Endothelial cell of umbilical vein (primary cell): ENCODE measurements around the gene TPP2. TPM values are rescaled to one million over a fixed set of nuclear protein-coding genes. Genes with fewer than 3 reads are reported as not detected.

Experiments used
- BruUV-seq: library from RNA; stranded (reverse); fragments of 400-500 nt; replicated peaks from 2 replicates; lab custom pipeline; 2021; lab: Mats Ljungman, UMichigan
- CTCF ChIA-PET: fragments of 300-600, 350-600 bp; sonication (Branson Sonifier 250); formaldehyde crosslinking; loops from one replicate; lab custom pipeline; 2021; ENCODE audit warnings: antibody characterized with exemption, inconsistent platforms; lab: Charles Lee
- POLR2A ChIA-PET: fragments of 300-600, 350-600 bp; sonication (Branson Sonifier 250); formaldehyde crosslinking; loops from one replicate; lab custom pipeline; 2021; ENCODE audit warnings: antibody characterized with exemption, inconsistent platforms; lab: Charles Lee
- DNase-seq: peaks from one replicate; pipeline ENCODE4 v3.0.0-alpha.2; 2011; ENCODE audit warnings: low read depth, low spot score
- FAIRE-seq: peaks from 2 replicates; lab custom pipeline; 2011; peaks lifted over from hg19 to GRCh38; lab: Jason Lieb, UNC
- H2AFZ ChIP-seq: 2 replicates; pipeline ENCODE4 v1.6.0; 2012; ENCODE audit warnings: low read depth, low read length, control low read depth, inconsistent platforms
- H3K27ac ChIP-seq: 2 replicates; pipeline ENCODE4 v1.5.1; 2011; ENCODE audit warnings: low read depth, mild to moderate bottlenecking, control low read depth, low read length, moderate library complexity; ENCODE audit not compliant: insufficient read depth
- H3K27me3 ChIP-seq, 2 experiments: 2 replicates each; pipeline versions ENCODE4 v1.6.0 to v1.6.1; 2011; ENCODE audit warnings: low read length in 2 of 2, mixed read lengths in 1 of 2; ENCODE audit not compliant: control insufficient read depth in 2 of 2, insufficient read depth in 2 of 2
- H3K36me3 ChIP-seq, 2 experiments: 2 replicates in 1 of 2; 3 replicates in 1 of 2; pipeline ENCODE4 v1.5.1; 2011; ENCODE audit warnings: low read length in 2 of 2, mild to moderate bottlenecking in 1 of 2, moderate library complexity in 1 of 2; ENCODE audit not compliant: control insufficient read depth in 2 of 2, insufficient read depth in 2 of 2; ENCODE audit errors: extremely low read depth in 1 of 2
- H3K4me1 ChIP-seq: 3 replicates; pipeline ENCODE4 v1.5.1; 2011; ENCODE audit warnings: mild to moderate bottlenecking, low read length; ENCODE audit not compliant: control insufficient read depth, insufficient read depth; ENCODE audit errors: extremely low read depth
- H3K4me2 ChIP-seq: 2 replicates; pipeline ENCODE4 v1.6.1; 2011; ENCODE audit warnings: low read length, control low read depth, mixed read lengths; ENCODE audit not compliant: insufficient read depth
- H3K4me3 ChIP-seq, 3 experiments: fragments of 200-600 bp in 1 of 3; sonication (generic), shearing (Covaris generic) in 1 of 3; replicated peaks in 1 of 3; 2 replicates each; pipeline ENCODE4 v1.5.1; 2011 to 2016; ENCODE audit warnings: control low read depth in 3 of 3, low read length in 3 of 3, mild to moderate bottlenecking in 2 of 3, inconsistent platforms in 1 of 3, low read depth in 1 of 3, moderate library complexity in 1 of 3; ENCODE audit not compliant: insufficient read depth in 1 of 3
- H3K79me2 ChIP-seq: 2 replicates; pipeline ENCODE4 v1.6.0; 2012; ENCODE audit warnings: low read length, inconsistent platforms; ENCODE audit not compliant: control insufficient read depth, insufficient read depth
- H3K9ac ChIP-seq: replicated peaks from 2 replicates; pipeline ENCODE3; 2011; ENCODE audit warnings: low read length, control low read depth; ENCODE audit not compliant: insufficient read depth; ENCODE audit errors: extremely low read depth
- H3K9me1 ChIP-seq: replicated peaks from 3 replicates; pipeline ENCODE4 v1.6.0; 2011; ENCODE audit warnings: mild to moderate bottlenecking, low read length; ENCODE audit not compliant: control insufficient read depth, insufficient read depth; ENCODE audit errors: extremely low read depth
- H3K9me3 ChIP-seq: replicated peaks from 2 replicates; pipeline ENCODE4 v1.5.1; 2012; ENCODE audit warnings: low read length, inconsistent platforms; ENCODE audit not compliant: control insufficient read depth, insufficient read depth
- H4K20me1 ChIP-seq: replicated peaks from 2 replicates; pipeline ENCODE3; 2011; ENCODE audit warnings: mild to moderate bottlenecking, low read length; ENCODE audit not compliant: control insufficient read depth, insufficient read depth; ENCODE audit errors: extremely low read depth
- EZH2 ChIP-seq: IDR thresholded peaks from 2 replicates; pipeline ENCODE4 v1.6.1; 2012; ENCODE audit warnings: borderline replicate concordance, low read depth, mild to moderate bottlenecking, moderate library complexity, low read length, inconsistent platforms; ENCODE audit not compliant: severe bottlenecking
- FOS ChIP-seq: IDR thresholded peaks from 2 replicates; pipeline ENCODE4 v1.6.1; 2011; ENCODE audit warnings: mild to moderate bottlenecking, low read length, moderate library complexity, borderline replicate concordance; ENCODE audit not compliant: insufficient read depth
- GATA2 ChIP-seq: IDR thresholded peaks from 2 replicates; pipeline ENCODE4 v1.7.0; 2011; ENCODE audit warnings: low read depth, mild to moderate bottlenecking, moderate library complexity, mixed read lengths, low read length; ENCODE audit not compliant: insufficient read length, insufficient read depth
- JUN ChIP-seq: IDR thresholded peaks from 2 replicates; pipeline ENCODE4 v1.6.1; 2011; ENCODE audit warnings: borderline replicate concordance, low read depth; ENCODE audit not compliant: insufficient read length, insufficient read depth
- MAX ChIP-seq: IDR thresholded peaks from 2 replicates; pipeline ENCODE4 v1.6.1; 2011; ENCODE audit not compliant: insufficient read depth, insufficient read length
- MYC ChIP-seq: IDR thresholded peaks from one replicate; pipeline ENCODE4 v1.6.1; 2011; ENCODE audit warnings: mild to moderate bottlenecking, low read depth, low read length
- POLR2A ChIP-seq: IDR thresholded peaks from 2 replicates; pipeline ENCODE4 v1.6.1; 2012; ENCODE audit warnings: low read depth, mild to moderate bottlenecking, control low read depth, low read length
- POLR2AphosphoS5 ChIP-seq: IDR thresholded peaks from 2 replicates; pipeline ENCODE4 v1.6.1; 2012; ENCODE audit warnings: low read depth, mild to moderate bottlenecking, control low read depth, low read length, moderate library complexity; ENCODE audit not compliant: insufficient read depth
- dilution Hi-C: fragments of 300-500 bp; cut with MboI; formaldehyde crosslinking; loops from one replicate; pipeline ENCODE4 v1.15.0; 2019; ENCODE audit warnings: low sequenced_read_pairs; ENCODE audit not compliant: extremely low pct_ligation_motif_present
- intact Hi-C: fragments of 100-400 bp; cut with micrococcal nuclease; formaldehyde crosslinking; loops from one replicate; pipeline ENCODE4 v1.10.0; 2022
- polyA plus RNA-seq, 4 experiments: library from polyadenylated mRNA; depleted of rRNA in 3 of 4; stranded (reverse) in 3 of 4; unstranded in 1 of 4; fragments of >200 nt; gene quantifications; 2 replicates each; pipeline versions ENCODE4 v1.2.1 to v1.2.3, GENCODE V29; 2011 to 2012; ENCODE audit warnings: missing spikeins in 1 of 4
- total RNA-seq: library from RNA; stranded (reverse); gene quantifications from 2 replicates; pipeline ENCODE4 v1.2.3, GENCODE V29; 2021
- TF ChIP-seq, protein P1 (sequence below), 2 donors: IDR thresholded peaks; 1 replicate in 1 of 2; 2 replicates in 1 of 2; pipeline ENCODE4 v1.5.1; 2011; ENCODE audit warnings: low read length in 2 of 2, mild to moderate bottlenecking in 2 of 2, moderate library complexity in 2 of 2, control low read depth in 1 of 2, inconsistent platforms in 1 of 2, low read depth in 1 of 2; ENCODE audit not compliant: insufficient read depth in 1 of 2; ENCODE audit errors: extremely low read depth in 1 of 2

Gene TPP2
- total and polyA plus RNA-seq, 2 donors (not counting 3 experiments of a cell fraction or from before 2014, with no cell fraction given) = 11.5 to 46.7 TPM

- Histone ChIP-seq H3K4me3 (no peak overlapping the region), H4K20me1 (no peaks in the 10 kb centered on the region), H3K4me1 (no peaks in the 10 kb centered on the region), H3K9me3 (no peaks in the 10 kb centered on the region), H2AFZ (no peak overlapping the region), H3K27me3 (peaks cover 7 to 9% of the 10 kb centered on the region in 2 experiments), H3K36me3 (no peaks in the 10 kb centered on the region), H3K79me2 (no peaks in the 10 kb centered on the region), H3K4me2 (no peak overlapping the region), H3K9me1 (no peaks in the 10 kb centered on the region), H3K9ac (no peak overlapping the region), H3K27ac (no peak overlapping the region)
- dilution Hi-C loops = no loop called here
- FAIRE-seq (no peak), DNase-seq (no peak)
- BruUV-seq = no TSS peak
- TF ChIP-seq, protein P1, sequence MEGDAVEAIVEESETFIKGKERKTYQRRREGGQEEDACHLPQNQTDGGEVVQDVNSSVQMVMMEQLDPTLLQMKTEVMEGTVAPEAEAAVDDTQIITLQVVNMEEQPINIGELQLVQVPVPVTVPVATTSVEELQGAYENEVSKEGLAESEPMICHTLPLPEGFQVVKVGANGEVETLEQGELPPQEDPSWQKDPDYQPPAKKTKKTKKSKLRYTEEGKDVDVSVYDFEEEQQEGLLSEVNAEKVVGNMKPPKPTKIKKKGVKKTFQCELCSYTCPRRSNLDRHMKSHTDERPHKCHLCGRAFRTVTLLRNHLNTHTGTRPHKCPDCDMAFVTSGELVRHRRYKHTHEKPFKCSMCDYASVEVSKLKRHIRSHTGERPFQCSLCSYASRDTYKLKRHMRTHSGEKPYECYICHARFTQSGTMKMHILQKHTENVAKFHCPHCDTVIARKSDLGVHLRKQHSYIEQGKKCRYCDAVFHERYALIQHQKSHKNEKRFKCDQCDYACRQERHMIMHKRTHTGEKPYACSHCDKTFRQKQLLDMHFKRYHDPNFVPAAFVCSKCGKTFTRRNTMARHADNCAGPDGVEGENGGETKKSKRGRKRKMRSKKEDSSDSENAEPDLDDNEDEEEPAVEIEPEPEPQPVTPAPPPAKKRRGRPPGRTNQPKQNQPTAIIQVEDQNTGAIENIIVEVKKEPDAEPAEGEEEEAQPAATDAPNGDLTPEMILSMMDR (IDR thresholded peaks at IDR 0.05; ENCODE audit: extremely low read depth in 1 of 2, insufficient read depth in 1 of 2, low read depth in 1 of 2, low read length in 2 of 2) = no peak
- TF ChIP-seq GATA2 = no peak
- no peak for TF ChIP-seq EZH2
- intact Hi-C loops = no loop called here
- ChIA-PET POLR2A (no interaction called here), CTCF (interaction anchor here (3.4 kb wide), 1 partner anchor 32 kb away, joined by 13 read pairs; no protein-coding TSS in a partner anchor)
These were observed 95.7 kb downstream of the TPP2 start for GRCh38 chr13:102692491-102692826.

GRCh38 chr13:102693250-102693649, 96.5 kb downstream of the TPP2 start:
- no peaks in the 10 kb centered on the region for H4K20me1 ChIP-seq
- no peak overlapping the region for H3K4me3 ChIP-seq
- H2AFZ ChIP-seq = no peak overlapping the region
- H3K9me1 ChIP-seq = no peaks in the 10 kb centered on the region
- no peaks in the 10 kb centered on the region for H3K36me3 ChIP-seq
- TF ChIP-seq GATA2 (no peak), FOS (no peak), MYC (no peak), MAX (no peak), JUN (no peak), EZH2 (no peak), POLR2AphosphoS5 (no peak), POLR2A (no peak)
- TF ChIP-seq, protein P1 (IDR thresholded peaks at IDR 0.05; ENCODE audit: extremely low read depth in 1 of 2, insufficient read depth in 1 of 2, low read depth in 1 of 2, low read length in 2 of 2) = no peak
- H3K79me2 ChIP-seq = no peaks in the 10 kb centered on the region
- FAIRE-seq (no peak), DNase-seq (no peak)
- peaks cover 7 to 9% of the 10 kb centered on the region in 2 experiments for H3K27me3 ChIP-seq
- H3K4me1 ChIP-seq = no peaks in the 10 kb centered on the region
- H3K27ac ChIP-seq = no peak overlapping the region
- H3K4me2 ChIP-seq = no peak overlapping the region
- H3K9me3 ChIP-seq = no peaks in the 10 kb centered on the region
- intact Hi-C loops (no loop called here), dilution Hi-C loops (no loop called here)
- ChIA-PET CTCF (interaction anchor here (1.6 to 3.4 kb wide), 3 partner anchors 10 to 76 kb away, joined by 5 to 13 read pairs (median 7); no protein-coding TSS in a partner anchor), POLR2A (no interaction called here)
- BruUV-seq = no TSS peak
- H3K9ac ChIP-seq = no peak overlapping the region
